IMR-90 (cell line): ENCODE data around the gene SUGCT. TPM values are rescaled to one million over a fixed set of nuclear protein-coding genes. Genes with fewer than 3 reads are reported as not detected.

Source experiments
- ATAC-seq: fragments of 200-7000 bp; cut with Tn5 transposase; 2 replicates; pipeline ENCODE4 v1.9.1; 2020; ENCODE audit warnings: low read depth, mild to moderate bottlenecking, moderate library complexity
- BruUV-seq: library from RNA; stranded (reverse); fragments of 400-500 nt; replicated peaks from 2 replicates; lab custom pipeline; 2021; lab: Mats Ljungman, UMichigan
- CTCF ChIA-PET: fragments of 300-600 bp; formaldehyde crosslinking; extraction: SDS; loops from one replicate; lab custom pipeline; 2021; ENCODE audit warnings: antibody characterized with exemption; lab: Yijun Ruan, JAX
- POLR2A ChIA-PET: fragments of 300-600 bp; sonication (Branson Sonifier 250); formaldehyde crosslinking; loops from one replicate; lab custom pipeline; 2022; ENCODE audit warnings: antibody characterized with exemption; ENCODE audit not compliant: unreplicated experiment; lab: Charles Lee
- DNase-seq: peaks from one replicate; pipeline ENCODE4 v3.0.0; 2013
- H2AFZ ChIP-seq: replicated peaks from 2 replicates; pipeline ENCODE3; 2013; ENCODE audit warnings: low read length, mild to moderate bottlenecking; ENCODE audit not compliant: poor library complexity
- H2AK5ac ChIP-seq: 2 replicates; pipeline ENCODE4 v1.6.1; 2013; ENCODE audit warnings: low read depth, low read length, inconsistent platforms
- H2AK9ac ChIP-seq: replicated peaks from 2 replicates; pipeline ENCODE3; 2013; ENCODE audit warnings: mild to moderate bottlenecking, low read depth, low read length, moderate library complexity; ENCODE audit not compliant: poor library complexity
- H2BK120ac ChIP-seq: 2 replicates; pipeline ENCODE4 v1.6.1; 2013; ENCODE audit warnings: low read depth, low read length, inconsistent platforms
- H2BK15ac ChIP-seq: 3 replicates; pipeline ENCODE4 v1.6.1; 2013; ENCODE audit warnings: low read depth, low read length, inconsistent platforms
- H2BK20ac ChIP-seq: 2 replicates; pipeline ENCODE4 v1.6.1; 2013; ENCODE audit warnings: low read depth, mild to moderate bottlenecking, inconsistent platforms, low read length, moderate library complexity
- H2BK5ac ChIP-seq: 2 replicates; pipeline ENCODE4 v1.6.1; 2013; ENCODE audit warnings: mild to moderate bottlenecking, low read depth, low read length, inconsistent platforms; ENCODE audit not compliant: poor library complexity, severe bottlenecking
- H3K14ac ChIP-seq: replicated peaks from 2 replicates; pipeline ENCODE4 v1.6.1; 2013; ENCODE audit warnings: low read depth, low read length, inconsistent platforms
- H3K18ac ChIP-seq: 2 replicates; pipeline ENCODE4 v1.6.1; 2013; ENCODE audit warnings: low read depth, low read length, control low read depth
- H3K23ac ChIP-seq: 2 replicates; pipeline ENCODE4 v1.6.1; 2013; ENCODE audit warnings: low read depth, low read length, inconsistent platforms
- H3K27ac ChIP-seq: 2 replicates; pipeline ENCODE4 v1.5.1; 2013; ENCODE audit warnings: mild to moderate bottlenecking, control low read depth, low read length; ENCODE audit not compliant: insufficient read depth
- H3K27me3 ChIP-seq: 2 replicates; pipeline ENCODE4 v1.6.1; 2013; ENCODE audit warnings: low read length; ENCODE audit not compliant: control insufficient read depth, insufficient read depth
- H3K36me3 ChIP-seq: 2 replicates; pipeline ENCODE4 v1.6.1; 2013; ENCODE audit warnings: low read length, mixed read lengths; ENCODE audit not compliant: control insufficient read depth, insufficient read depth
- H3K4ac ChIP-seq: 2 replicates; pipeline ENCODE4 v1.6.1; 2013; ENCODE audit warnings: low read depth, low read length, inconsistent platforms
- H3K4me1 ChIP-seq: 2 replicates; pipeline ENCODE4 v1.6.1; 2013; ENCODE audit warnings: low read length, mixed read lengths; ENCODE audit not compliant: control insufficient read depth, insufficient read depth
- H3K4me2 ChIP-seq: 2 replicates; pipeline ENCODE4 v1.6.1; 2013; ENCODE audit warnings: low read depth, mild to moderate bottlenecking, control low read depth, low read length, moderate library complexity
- H3K4me3 ChIP-seq: 2 replicates; pipeline ENCODE4 v1.5.1; 2013; ENCODE audit warnings: low read depth, mild to moderate bottlenecking, control low read depth, low read length, moderate library complexity; ENCODE audit not compliant: insufficient read depth
- H3K56ac ChIP-seq: 2 replicates; pipeline ENCODE4 v1.6.1; 2013; ENCODE audit warnings: low read length, inconsistent platforms; ENCODE audit not compliant: insufficient read depth; ENCODE audit errors: extremely low read depth
- H3K79me1 ChIP-seq, 2 experiments: 2 replicates each; pipeline ENCODE4 v1.6.1; 2013; ENCODE audit warnings: low read length in 2 of 2, inconsistent platforms in 1 of 2, low read depth in 1 of 2
- H3K9ac ChIP-seq: 2 replicates; pipeline ENCODE4 v1.6.1; 2013; ENCODE audit warnings: low read depth, low read length, control low read depth
- H3K9me1 ChIP-seq: 2 replicates; pipeline ENCODE4 v1.6.1; 2013; ENCODE audit warnings: low read length, inconsistent platforms; ENCODE audit not compliant: insufficient read depth
- H3K9me3 ChIP-seq: 2 replicates; pipeline ENCODE4 v1.6.1; 2013; ENCODE audit warnings: low read length; ENCODE audit not compliant: control insufficient read depth, insufficient read depth
- H4K20me1 ChIP-seq: 2 replicates; pipeline ENCODE4 v1.6.1; 2013; ENCODE audit warnings: low read length, inconsistent platforms; ENCODE audit not compliant: insufficient read depth
- H4K5ac ChIP-seq: 2 replicates; pipeline ENCODE4 v1.6.1; 2013; ENCODE audit warnings: mild to moderate bottlenecking, low read depth, low read length, control low read depth
- H4K8ac ChIP-seq, 2 experiments: 2 replicates each; pipeline ENCODE4 v1.6.1; 2013; ENCODE audit warnings: low read depth in 2 of 2, low read length in 2 of 2, control low read depth in 1 of 2, inconsistent platforms in 1 of 2
- H4K91ac ChIP-seq: 2 replicates; pipeline ENCODE4 v1.6.1; 2013; ENCODE audit warnings: low read depth, low read length, inconsistent platforms; ENCODE audit not compliant: insufficient read depth
- CEBPB ChIP-seq: IDR thresholded peaks from 2 replicates; pipeline ENCODE4 v1.6.1; 2012; ENCODE audit warnings: low read depth, low read length, improper control_type of control experiment
- NFE2L2 ChIP-seq: fragments of 150-350 bp; IDR thresholded peaks from 2 replicates; pipeline ENCODE4 v1.6.1; 2016; ENCODE audit warnings: low read depth, mild to moderate bottlenecking, low read length
- POLR2A ChIP-seq: IDR thresholded peaks from 2 replicates; pipeline ENCODE4 v1.6.1; 2012; ENCODE audit warnings: mild to moderate bottlenecking, low read depth, low read length
- WGBS, 2 experiments: methylation state at CpG; one replicate each; pipeline versions ENCODE4 v1.1.5 to v1.1.7; 2013; ENCODE audit warnings: missing lambda C conversion rate in 2 of 2; ENCODE audit not compliant: insufficient read length in 1 of 2; ENCODE audit errors: extremely low coverage in 2 of 2; 5-methylcytosine and 5-hydroxymethylcytosine counted together
- dilution Hi-C: fragments of 300-500 bp; cut with HindIII; formaldehyde crosslinking; loops from one replicate; pipeline ENCODE4 v1.14.3; 2018; ENCODE audit warnings: low sequenced_read_pairs; ENCODE audit not compliant: unreplicated experiment
- in situ Hi-C: fragments of 300-500 bp; cut with MboI; formaldehyde crosslinking; loops from 3 replicates; pipeline ENCODE4 v1.14.3; 2019; ENCODE audit warnings: low sequenced_read_pairs, inconsistent platforms, mixed read lengths
- intact Hi-C: fragments of 100-400 bp; cut with micrococcal nuclease; formaldehyde crosslinking; loops from 2 replicates; pipeline ENCODE4 v1.10.0; 2022
- polyA plus RNA-seq, 3 experiments: library from polyadenylated mRNA; depleted of rRNA; stranded (reverse); fragments of >200 nt; gene quantifications; 2 replicates each; pipeline ENCODE4 v1.2.3, GENCODE V29; 2012; ENCODE audit warnings: low replicate concordance in 1 of 3
- total RNA-seq: library from RNA; depleted of rRNA; stranded (reverse); fragments of >200 nt; gene quantifications from 2 replicates; pipeline ENCODE4 v1.2.3, GENCODE V29; 2012

SUGCT gene
- total and polyA plus RNA-seq, 2 of the 4 experiments (the other 2 are of a cell fraction), result 5.9 to 8.3 TPM

GRCh38 chr7:40583667-40584444, 449.1 kb downstream of the SUGCT start:
- H3K27me3 ChIP-seq, result no peaks in the 10 kb centered on the region
- no peak overlapping the region for H2AK9ac ChIP-seq
- peaks cover 8% of the 10 kb centered on the region for H3K9me1 ChIP-seq
- dilution Hi-C loops (no loop called here), in situ Hi-C loops (no loop called here), intact Hi-C loops (no loop called here)
- H3K36me3 ChIP-seq, result no peaks in the 10 kb centered on the region
- no peak overlapping the region for H3K4me2 ChIP-seq
- H4K20me1 ChIP-seq, result no peaks in the 10 kb centered on the region; the same call in 1 of the 2 replicates
- no peaks in the 10 kb centered on the region for H3K9me3 ChIP-seq
- H2BK15ac ChIP-seq, result 0 out of 3 replicates have a peak overlapping the region, but pooled peaks have one; percentile 42
- H3K9ac ChIP-seq, result no peak overlapping the region
- H3K4ac ChIP-seq, result no peak overlapping the region
- no peak overlapping the region for H3K18ac ChIP-seq
- no TSS peak for BruUV-seq
- no peak overlapping the region for H3K14ac ChIP-seq
- no peak for TF ChIP-seq NFE2L2
- no peak for TF ChIP-seq POLR2A
- TF ChIP-seq CEBPB, result 0 out of 2 replicates have a peak, but pooled peaks have one; percentile 11
- no CpG with 5 or more reads among the region's 5 CpGs for WGBS, 2 experiments
- peak overlapping the region; percentile 4; the same call in 1 of the 2 replicates for H2AK5ac ChIP-seq
- H3K23ac ChIP-seq, result no peak overlapping the region
- no peak overlapping the region for H3K56ac ChIP-seq
- no peaks in the 10 kb centered on the region for H3K79me1 ChIP-seq
- no peak overlapping the region; the same call in 1 of the 2 replicates for H2BK20ac ChIP-seq
- H2BK5ac ChIP-seq, result no peak overlapping the region
- H2AFZ ChIP-seq, result no peak overlapping the region
- ATAC-seq (no peak), DNase-seq (no peak)
- H3K4me3 ChIP-seq, result no peak overlapping the region
- H2BK120ac ChIP-seq, result no peak overlapping the region
- CTCF ChIA-PET, result no interaction called here
- H4K91ac ChIP-seq, result no peak overlapping the region
- H3K4me1 ChIP-seq, result peaks cover 9% of the 10 kb centered on the region
- no peak overlapping the region for H3K27ac ChIP-seq
- POLR2A ChIA-PET, result no interaction called here
- H4K5ac ChIP-seq, result peak overlapping the region; percentile 58; the same call in 1 of the 2 replicates
- H4K8ac ChIP-seq, result no peak overlapping the region
